ENCODE measurements around the gene SLC31A2.

The SLC31A2 gene

DNA sequence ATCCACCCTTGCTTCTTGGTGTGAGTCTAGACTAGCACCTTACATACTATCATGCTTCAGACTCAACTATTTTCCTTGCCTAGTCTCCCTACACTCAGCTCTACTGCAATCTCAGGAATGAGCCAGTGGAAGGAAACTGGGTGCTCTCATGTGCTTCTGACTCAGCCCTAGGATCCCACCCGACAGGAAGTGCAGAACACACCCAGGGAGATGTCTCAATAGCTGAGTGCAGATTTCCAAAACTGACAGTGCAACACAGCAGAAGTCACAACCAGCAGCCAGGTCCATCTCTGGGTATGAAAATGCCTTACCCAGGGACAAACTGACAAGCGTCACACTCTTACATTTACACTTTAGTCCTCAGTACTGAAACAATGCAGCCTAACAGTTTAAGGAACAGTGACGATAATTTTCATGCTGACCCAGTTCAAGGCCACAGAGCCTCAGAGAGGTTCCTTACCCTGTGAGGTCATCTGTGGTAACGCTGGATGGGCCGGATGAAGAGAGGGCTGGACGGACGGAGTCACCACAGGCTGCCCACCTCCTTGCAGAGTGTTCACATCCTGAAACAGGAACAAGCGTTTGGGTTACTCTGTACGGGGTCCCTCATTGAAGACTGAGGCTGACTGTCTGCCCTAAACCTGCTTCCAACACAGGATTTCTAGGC is 37.3 kb downstream of the SLC31A2 start:
- peak; percentile 38 to 48 for DNase-seq

DNA sequence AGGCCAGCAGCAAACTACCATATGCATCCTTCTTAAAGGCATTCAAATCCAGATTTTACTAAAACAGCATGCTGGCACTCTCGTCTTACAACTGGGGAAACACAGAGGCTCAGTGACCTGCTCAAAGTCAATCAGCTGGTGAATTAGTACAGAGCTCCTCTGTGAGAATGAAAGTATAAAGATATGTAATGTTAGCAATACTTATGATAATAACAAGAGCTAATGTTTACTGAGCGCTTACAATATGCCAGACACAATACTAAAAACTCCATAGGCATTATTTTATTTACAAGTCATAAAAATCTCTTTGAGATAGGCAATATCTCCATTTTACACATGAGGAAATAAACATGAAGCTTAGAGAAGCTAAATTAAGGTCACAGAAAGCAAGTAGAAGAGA is 41.6 kb downstream of the SLC31A2 start:
- DNase-seq, result no peak

DNA sequence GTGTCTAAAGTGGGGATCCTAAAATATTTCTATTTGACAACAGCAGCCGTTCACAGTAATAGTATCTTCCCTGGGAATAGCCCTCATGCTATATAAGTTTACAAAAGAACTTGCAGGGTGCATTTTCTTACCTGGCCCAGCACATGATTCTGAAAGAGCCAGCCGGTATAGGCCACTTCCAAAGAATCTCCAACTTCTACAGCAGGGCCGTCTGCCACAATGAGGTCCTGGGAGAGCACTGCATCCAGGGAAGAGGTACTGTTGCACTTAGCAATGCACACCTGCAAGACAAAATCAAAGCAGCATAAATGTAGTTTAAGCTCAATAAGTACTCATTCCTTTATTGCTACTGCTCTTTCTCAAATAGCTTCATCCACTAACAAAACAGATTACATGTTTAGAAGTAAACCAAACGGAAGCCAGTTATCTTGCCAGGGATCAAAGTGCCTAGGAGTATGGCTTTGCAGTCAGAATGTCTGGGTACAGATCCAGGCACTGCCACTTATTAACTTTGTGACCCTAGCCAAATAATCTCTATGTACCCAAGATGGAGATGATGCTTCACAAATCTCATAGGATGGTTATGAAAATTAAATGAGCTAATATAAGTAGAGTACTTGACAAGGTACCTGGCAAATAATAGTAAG is 49.0 kb downstream of the SLC31A2 start:
- no peak for DNase-seq

- DNase-seq, result no peak
Observed at GRCh38 chr9:113205432-113205831, 54.6 kb downstream of the SLC31A2 start.

GRCh38 chr9:113205861-113206260 is 55.1 kb downstream of the SLC31A2 start:
- no peak for DNase-seq

GRCh38 chr9:113210815-113211214 is 60.0 kb downstream of the SLC31A2 start:
- DNase-seq, result no peak
